ENCODE results near the gene NCDN.
A peak's percentile ranks its signal among the peaks of the same experiment; 100 is the strongest.

NCDN gene

DNA sequence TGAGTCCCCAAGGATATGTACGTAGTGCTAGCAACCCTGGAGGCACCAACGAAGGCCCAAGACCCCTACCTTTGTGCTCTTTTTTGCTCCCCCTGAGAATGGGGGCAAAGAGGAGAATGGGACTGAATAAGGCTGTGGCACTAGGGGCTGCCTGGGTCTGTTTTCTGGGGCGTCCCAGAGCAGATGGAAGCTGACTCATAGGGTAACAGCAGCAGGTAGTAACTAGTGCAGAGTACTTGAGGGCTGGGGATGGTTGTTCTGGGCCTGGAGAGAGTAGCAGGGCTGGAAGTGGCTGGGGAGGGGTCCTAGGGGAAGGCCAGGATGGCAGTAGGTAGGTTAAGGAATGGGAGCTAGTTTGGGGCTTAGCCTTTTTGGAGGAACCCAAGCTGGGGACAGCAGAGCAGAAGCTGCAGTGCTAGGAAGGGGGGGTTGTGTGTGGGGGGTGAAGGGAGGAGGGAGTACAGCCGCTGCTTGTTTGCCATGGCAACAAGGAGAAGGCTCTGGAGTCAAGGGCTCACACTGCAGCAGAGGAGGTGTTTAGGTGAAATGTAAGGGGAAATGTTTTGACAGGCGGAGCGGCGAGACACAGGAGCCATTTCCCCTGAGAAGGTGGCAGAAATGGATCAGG is 1.8 kb downstream of the NCDN start:
- DNase-seq (ENCODE audit: low read depth): no peak
- TF ChIP-seq, protein P1, sequence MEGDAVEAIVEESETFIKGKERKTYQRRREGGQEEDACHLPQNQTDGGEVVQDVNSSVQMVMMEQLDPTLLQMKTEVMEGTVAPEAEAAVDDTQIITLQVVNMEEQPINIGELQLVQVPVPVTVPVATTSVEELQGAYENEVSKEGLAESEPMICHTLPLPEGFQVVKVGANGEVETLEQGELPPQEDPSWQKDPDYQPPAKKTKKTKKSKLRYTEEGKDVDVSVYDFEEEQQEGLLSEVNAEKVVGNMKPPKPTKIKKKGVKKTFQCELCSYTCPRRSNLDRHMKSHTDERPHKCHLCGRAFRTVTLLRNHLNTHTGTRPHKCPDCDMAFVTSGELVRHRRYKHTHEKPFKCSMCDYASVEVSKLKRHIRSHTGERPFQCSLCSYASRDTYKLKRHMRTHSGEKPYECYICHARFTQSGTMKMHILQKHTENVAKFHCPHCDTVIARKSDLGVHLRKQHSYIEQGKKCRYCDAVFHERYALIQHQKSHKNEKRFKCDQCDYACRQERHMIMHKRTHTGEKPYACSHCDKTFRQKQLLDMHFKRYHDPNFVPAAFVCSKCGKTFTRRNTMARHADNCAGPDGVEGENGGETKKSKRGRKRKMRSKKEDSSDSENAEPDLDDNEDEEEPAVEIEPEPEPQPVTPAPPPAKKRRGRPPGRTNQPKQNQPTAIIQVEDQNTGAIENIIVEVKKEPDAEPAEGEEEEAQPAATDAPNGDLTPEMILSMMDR (conservative IDR thresholded peaks at IDR 0.05; ENCODE audit: low read depth, low read length): no peak
- H3K4me3 ChIP-seq (ENCODE audit: low read length): no peak overlapping the region

DNA sequence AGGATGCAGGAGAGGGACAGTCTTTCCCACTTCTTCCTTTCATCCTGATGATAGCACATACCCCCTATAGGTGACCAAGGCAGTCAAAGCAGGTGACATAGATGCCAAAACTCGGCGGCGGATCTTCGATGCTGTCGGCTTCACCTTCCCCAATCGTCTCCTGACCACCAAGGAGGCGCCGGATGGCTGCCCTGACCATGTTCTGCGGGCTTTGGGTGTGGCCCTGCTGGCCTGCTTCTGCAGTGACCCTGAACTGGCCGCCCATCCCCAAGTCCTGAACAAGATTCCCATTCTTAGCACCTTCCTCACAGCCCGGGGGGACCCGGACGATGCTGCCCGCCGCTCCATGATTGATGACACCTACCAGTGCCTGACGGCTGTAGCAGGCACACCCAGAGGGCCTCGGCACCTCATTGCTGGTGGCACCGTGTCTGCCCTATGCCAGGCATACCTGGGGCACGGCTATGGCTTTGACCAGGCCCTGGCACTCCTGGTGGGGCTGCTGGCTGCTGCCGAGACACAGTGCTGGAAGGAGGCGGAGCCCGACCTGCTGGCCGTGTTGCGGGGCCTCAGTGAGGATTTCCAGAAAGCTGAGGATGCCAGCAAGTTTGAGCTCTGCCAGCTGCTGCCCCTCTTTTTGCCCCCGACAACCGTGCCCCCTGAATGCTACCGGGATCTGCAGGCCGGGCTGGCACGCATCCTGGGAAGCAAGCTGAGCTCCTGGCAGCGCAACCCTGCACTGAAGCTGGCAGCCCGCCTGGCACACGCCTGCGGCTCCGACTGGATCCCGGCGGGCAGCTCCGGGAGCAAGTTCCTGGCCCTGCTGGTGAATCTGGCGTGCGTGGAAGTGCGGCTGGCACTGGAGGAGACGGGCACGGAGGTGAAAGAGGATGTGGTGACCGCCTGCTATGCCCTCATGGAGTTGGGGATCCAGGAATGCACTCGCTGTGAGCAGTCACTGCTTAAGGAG is 2.9 kb downstream of the NCDN start:
- no peak for DNase-seq (ENCODE audit: low read depth)
- TF ChIP-seq, protein P1 (conservative IDR thresholded peaks at IDR 0.05; ENCODE audit: low read depth, low read length): no peak
- H3K4me3 ChIP-seq (ENCODE audit: low read length): no peak overlapping the region

GRCh38 chr1:35561297-35561971 is 3.8 kb downstream of the NCDN start:
- H3K4me3 ChIP-seq (ENCODE audit: low read length): no peak overlapping the region
- TF ChIP-seq, protein P1 (conservative IDR thresholded peaks at IDR 0.05; ENCODE audit: low read depth, low read length): no peak
- no peak for DNase-seq (ENCODE audit: low read depth)

DNA sequence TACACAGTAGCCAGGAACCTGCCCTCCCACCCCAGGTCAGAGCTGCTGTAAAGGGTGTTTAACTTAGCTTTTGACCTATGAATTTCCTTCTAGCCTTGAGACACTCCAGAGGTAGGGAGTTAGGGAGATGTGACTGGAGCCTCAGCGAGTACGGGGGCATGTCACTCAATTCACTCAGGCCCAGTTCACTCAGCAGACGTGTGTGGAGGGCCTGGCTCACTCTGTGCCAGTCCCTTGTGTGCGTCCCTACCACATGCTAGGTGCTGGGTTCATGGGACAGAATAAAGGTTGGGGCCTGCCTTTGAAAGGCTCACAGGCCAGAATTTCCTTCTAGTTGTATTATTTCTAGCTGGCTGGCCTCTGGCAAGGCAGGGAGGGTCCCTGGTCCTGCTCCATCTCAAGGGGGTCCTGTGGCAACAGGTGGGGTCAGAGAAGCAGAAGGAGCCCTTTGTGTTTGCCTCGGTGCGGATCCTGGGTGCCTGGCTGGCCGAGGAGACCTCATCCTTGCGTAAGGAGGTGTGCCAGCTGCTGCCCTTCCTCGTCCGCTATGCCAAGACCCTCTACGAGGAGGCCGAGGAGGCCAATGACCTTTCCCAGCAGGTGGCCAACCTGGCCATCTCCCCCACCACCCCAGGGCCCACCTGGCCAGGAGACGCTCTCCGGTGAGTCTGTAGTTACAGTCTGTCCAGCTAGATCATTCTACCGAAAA is 4.5 kb downstream of the NCDN start:
- DNase-seq (ENCODE audit: low read depth): no peak
- H3K4me3 ChIP-seq (ENCODE audit: low read length): no peak overlapping the region
- TF ChIP-seq, protein P1 (conservative IDR thresholded peaks at IDR 0.05; ENCODE audit: low read depth, low read length): no peak

GRCh38 chr1:35563166-35563565 is 5.6 kb downstream of the NCDN start:
- TF ChIP-seq, protein P1 (conservative IDR thresholded peaks at IDR 0.05; ENCODE audit: low read depth, low read length): no peak
- H3K4me3 ChIP-seq (ENCODE audit: low read length): no peak overlapping the region
- DNase-seq (ENCODE audit: low read depth): no peak

GRCh38 chr1:35564037-35564883 is 6.7 kb downstream of the NCDN start:
- no peak overlapping the region for H3K4me3 ChIP-seq (ENCODE audit: low read length)
- TF ChIP-seq, protein P1 (conservative IDR thresholded peaks at IDR 0.05; ENCODE audit: low read depth, low read length): peak; percentile 85
- DNase-seq (ENCODE audit: low read depth): no peak
